Measurements from ENCODE around the gene TOMM7.

DNA sequence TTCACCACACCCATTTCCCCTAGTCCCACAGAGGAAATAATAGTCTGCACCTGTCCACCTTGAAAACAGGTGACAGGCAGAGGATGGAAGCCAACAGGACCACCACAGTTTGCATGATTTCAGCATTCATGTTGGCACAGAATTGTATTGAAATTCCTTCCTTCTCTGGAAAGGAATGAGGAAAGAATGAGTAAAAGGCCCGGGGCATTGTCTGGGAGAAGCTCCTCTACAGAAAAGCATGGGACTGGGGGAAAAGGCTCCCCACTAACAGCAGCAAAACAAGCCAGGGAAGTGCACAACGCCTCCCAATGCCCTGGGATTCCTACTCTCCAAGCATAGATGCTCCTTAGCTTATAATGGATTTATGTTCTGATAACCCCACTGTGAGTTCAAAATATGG, 28.5 kb upstream of the TOMM7 start:
- TF ChIP-seq EP300 (IDR thresholded peaks at IDR 0.05; ENCODE audit: borderline replicate concordance in 1 of 2, control insufficient read depth in 1 of 2, low read depth in 2 of 2, low read length in 2 of 2) (no peak), POLR2AphosphoS5 (IDR thresholded peaks at IDR 0.05; ENCODE audit: low read length) (no peak), HDGF (IDR thresholded peaks at IDR 0.05) (no peak), SRF (IDR thresholded peaks at IDR 0.05; ENCODE audit: low read depth in 2 of 2, low read length in 2 of 2) (no peak), HDAC6 (IDR thresholded peaks at IDR 0.05; ENCODE audit: unreplicated experiment) (no peak), SIN3A (IDR thresholded peaks at IDR 0.05; ENCODE audit: low read depth, low read length) (no peak)
- TF ChIP-seq, protein P1, sequence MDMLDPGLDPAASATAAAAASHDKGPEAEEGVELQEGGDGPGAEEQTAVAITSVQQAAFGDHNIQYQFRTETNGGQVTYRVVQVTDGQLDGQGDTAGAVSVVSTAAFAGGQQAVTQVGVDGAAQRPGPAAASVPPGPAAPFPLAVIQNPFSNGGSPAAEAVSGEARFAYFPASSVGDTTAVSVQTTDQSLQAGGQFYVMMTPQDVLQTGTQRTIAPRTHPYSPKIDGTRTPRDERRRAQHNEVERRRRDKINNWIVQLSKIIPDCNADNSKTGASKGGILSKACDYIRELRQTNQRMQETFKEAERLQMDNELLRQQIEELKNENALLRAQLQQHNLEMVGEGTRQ (IDR thresholded peaks at IDR 0.05; ENCODE audit: borderline replicate concordance, low read depth, low read length): no peak
- TF ChIP-seq, protein P2, sequence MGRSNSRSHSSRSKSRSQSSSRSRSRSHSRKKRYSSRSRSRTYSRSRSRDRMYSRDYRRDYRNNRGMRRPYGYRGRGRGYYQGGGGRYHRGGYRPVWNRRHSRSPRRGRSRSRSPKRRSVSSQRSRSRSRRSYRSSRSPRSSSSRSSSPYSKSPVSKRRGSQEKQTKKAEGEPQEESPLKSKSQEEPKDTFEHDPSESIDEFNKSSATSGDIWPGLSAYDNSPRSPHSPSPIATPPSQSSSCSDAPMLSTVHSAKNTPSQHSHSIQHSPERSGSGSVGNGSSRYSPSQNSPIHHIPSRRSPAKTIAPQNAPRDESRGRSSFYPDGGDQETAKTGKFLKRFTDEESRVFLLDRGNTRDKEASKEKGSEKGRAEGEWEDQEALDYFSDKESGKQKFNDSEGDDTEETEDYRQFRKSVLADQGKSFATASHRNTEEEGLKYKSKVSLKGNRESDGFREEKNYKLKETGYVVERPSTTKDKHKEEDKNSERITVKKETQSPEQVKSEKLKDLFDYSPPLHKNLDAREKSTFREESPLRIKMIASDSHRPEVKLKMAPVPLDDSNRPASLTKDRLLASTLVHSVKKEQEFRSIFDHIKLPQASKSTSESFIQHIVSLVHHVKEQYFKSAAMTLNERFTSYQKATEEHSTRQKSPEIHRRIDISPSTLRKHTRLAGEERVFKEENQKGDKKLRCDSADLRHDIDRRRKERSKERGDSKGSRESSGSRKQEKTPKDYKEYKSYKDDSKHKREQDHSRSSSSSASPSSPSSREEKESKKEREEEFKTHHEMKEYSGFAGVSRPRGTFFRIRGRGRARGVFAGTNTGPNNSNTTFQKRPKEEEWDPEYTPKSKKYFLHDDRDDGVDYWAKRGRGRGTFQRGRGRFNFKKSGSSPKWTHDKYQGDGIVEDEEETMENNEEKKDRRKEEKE (IDR thresholded peaks at IDR 0.05): no peak
- TF ChIP-seq, protein P3, sequence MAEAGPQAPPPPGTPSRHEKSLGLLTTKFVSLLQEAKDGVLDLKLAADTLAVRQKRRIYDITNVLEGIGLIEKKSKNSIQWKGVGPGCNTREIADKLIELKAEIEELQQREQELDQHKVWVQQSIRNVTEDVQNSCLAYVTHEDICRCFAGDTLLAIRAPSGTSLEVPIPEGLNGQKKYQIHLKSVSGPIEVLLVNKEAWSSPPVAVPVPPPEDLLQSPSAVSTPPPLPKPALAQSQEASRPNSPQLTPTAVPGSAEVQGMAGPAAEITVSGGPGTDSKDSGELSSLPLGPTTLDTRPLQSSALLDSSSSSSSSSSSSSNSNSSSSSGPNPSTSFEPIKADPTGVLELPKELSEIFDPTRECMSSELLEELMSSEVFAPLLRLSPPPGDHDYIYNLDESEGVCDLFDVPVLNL (IDR thresholded peaks at IDR 0.05; ENCODE audit: low read depth, low read length): no peak
